ENCODE results near the gene IL3RA.
"Not testable (repeated sequence)": the region's sequence is repeated elsewhere in the genome, so short reads cannot be mapped to it uniquely, and the experiment has no call there.

IL3RA gene

GRCh38 chrX:1336331-1336943 lies at the start of gene IL3RA:
Gene IL3RA, plus strand, starts transcription at chrX:1336785. Its CDS starts 4,981 bp downstream, at chrX:1341766.
- no peak for DNase-seq

- DNase-seq = no peak
Measured at GRCh38 chrX:1289535-1289934, 47.0 kb upstream of the IL3RA start.

- no peak for DNase-seq
Measured at GRCh38 chrX:1291110-1291740, 45.4 kb upstream of the IL3RA start.

GRCh38 chrX:1292575-1293290 lies 43.9 kb upstream of the IL3RA start:
- DNase-seq = no peak

GRCh38 chrX:1294301-1295067 lies 42.1 kb upstream of the IL3RA start:
- no peak for DNase-seq

GRCh38 chrX:1295550-1295949 lies 41.0 kb upstream of the IL3RA start:
- DNase-seq = no peak

- DNase-seq = not testable (repeated sequence)
Measured at GRCh38 chrX:1297591-1297990, 39.0 kb upstream of the IL3RA start.

DNA sequence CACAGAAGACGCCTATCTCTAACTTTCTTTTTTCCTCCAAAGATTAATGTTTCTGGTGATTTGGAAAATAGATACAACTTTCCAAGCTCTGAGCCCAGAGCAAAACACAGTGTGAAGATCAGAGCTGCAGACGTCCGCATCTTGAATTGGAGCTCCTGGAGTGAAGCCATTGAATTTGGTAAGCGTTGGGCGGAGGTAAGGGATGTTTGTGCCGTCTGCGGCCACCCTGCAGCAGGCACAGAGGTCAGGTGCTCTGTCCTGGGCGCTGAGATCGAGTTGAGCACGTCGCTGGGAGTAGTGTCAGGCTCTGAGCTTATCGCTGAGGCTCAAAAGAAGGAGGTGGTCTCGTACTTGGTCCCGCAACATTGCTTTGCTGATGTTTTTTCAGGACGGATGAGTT lies 36.1 kb upstream of the IL3RA start:
- no peak for DNase-seq

DNA sequence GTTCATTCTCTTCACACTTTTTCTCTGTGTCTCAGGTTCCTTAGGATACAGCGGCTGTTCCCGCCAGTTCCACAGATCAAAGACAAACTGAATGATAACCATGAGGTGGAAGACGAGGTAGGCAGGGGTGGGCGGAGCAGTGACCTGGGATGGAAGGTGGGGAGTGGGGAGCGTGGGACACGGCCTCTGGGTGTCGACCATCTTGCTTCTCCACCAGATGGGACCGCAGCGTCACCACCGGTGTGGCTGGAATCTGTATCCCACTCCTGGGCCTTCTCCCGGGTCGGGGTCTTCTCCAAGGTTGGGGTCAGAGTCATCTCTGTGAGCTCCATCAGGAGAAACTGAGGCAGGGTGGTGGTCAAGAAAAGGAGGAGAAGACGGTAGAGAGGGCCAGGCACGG lies 31.2 kb upstream of the IL3RA start:
- no peak for DNase-seq

GRCh38 chrX:1306909-1307625 lies 29.5 kb upstream of the IL3RA start:
- DNase-seq = no peak

- no peak for DNase-seq
Measured at GRCh38 chrX:1307626-1308340, 28.8 kb upstream of the IL3RA start.

DNA sequence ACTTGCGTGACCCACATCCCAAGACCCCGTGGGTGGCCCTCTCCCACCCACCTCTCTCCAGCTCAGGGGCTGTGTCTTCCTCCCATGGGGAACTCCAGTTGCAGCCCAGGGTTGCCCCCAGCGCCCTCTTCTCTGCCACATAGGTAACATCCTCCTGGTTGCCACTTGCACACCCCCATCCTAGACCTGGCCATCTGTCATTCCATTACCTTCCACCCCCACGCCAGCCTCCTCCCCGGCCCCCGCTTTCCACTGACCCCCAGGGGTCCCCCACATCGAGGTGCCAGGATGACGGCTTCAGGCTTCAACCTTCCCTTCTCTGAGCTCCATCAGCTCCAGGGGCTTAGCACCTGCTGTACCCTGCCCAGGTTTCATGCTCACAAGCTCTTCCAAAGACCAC lies 28.1 kb upstream of the IL3RA start:
- DNase-seq = no peak

DNA sequence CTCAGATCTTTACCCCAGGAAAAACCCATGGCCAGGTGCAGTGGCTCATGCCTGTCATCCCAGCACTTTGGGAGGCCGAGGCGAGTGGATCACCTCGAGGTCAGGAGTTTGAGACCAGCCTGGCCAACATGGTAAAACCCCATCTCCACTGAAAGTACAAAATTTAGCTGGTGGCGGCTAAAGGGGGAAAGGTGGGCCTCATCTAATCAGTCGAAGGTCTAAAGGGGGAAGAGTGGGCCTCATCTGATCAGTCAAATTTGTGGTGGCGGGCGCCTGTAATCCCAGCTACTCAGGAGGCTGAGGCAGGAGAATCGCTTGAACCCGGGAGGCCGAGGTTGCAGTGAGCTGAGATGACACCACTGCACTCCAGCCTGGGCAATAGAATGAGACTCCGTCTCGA lies 27.7 kb upstream of the IL3RA start:
- DNase-seq = not testable (repeated sequence)

GRCh38 chrX:1313788-1314187 lies 22.8 kb upstream of the IL3RA start:
- DNase-seq = no peak

DNA sequence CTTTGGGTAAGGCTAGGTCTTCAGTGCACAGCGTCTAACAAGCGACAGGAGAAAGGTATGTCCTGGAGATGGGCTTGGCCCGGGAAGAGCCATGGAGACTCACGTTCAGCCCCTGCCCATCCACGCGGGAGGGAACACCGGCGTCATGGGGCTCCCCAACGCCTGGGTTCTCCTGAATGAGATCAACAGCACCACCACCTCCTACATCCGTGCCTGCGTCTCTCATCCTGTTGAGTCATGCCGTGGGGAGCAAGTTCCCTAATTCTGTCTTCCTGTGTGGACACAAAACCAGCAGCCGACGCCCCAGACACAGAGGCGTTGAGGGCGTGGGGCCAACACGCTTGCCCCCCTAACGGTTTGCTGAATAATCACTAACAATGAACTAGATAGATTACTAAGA lies 20.1 kb upstream of the IL3RA start:
- DNase-seq = no peak

DNA sequence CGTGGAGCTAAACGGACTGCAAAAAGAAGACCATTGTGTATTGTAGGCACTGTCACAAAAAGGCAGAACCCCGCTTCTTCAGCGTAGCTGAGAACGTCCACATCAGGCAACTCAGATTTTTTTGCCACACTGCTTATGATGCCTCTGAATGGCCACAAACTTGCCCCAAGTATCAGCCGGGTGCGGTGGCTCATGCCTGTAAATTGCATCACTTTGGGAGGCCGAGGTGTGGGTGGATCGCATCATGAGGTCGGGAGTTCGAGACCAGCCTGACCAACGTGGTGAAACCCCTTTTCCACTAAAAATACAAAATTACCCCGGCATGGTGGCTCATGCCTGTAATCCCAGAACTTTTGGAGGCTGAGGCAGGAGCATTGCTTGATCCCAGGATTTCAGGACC lies 14.9 kb upstream of the IL3RA start:
- DNase-seq = no peak

- no peak for DNase-seq
Measured at GRCh38 chrX:1322393-1322792, 14.2 kb upstream of the IL3RA start.

DNA sequence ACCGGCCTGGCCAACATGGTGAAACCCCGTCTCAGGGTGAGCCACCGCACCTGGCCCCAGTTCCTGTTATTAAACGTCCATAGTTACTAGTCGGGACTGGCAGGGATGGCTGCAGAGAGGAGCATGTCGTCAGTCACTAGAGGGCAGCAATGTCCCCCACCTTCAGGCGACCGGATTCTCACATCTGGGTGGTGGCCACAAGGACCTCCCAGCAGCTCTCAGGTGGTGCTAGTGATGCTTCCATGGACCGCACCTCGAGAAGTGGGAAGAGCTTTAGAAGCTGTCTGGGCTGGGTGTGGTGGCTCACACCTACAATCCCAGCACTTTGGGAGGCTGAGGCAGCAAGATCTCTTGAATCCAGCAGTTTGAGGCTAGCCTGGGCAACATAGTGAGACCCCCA lies 13.3 kb upstream of the IL3RA start:
- DNase-seq = no peak

- no peak for DNase-seq
Measured at GRCh38 chrX:1325515-1326116, 11.0 kb upstream of the IL3RA start.

GRCh38 chrX:1327651-1328304 lies 8.8 kb upstream of the IL3RA start:
- no peak for DNase-seq

- DNase-seq = no peak
Measured at GRCh38 chrX:1330605-1331004, 6.0 kb upstream of the IL3RA start.

Data from NCI-H774 (cell line).